ENCODE results near the gene PSMB7.
A peak's percentile ranks its signal among the peaks of the same experiment; 100 is the strongest.

- TF ChIP-seq CTCF (IDR thresholded peaks at IDR 0.05; ENCODE audit: low read length) (peak; percentile 40), EZH2 (IDR thresholded peaks at IDR 0.05; ENCODE audit: borderline replicate concordance, low read length) (no peak)
Observed at GRCh38 chr9:124357721-124358361, 57.4 kb downstream of the PSMB7 start.

Data from OCI-LY1 (cell line).